H1 (cell line): ENCODE data around the gene SIK3. TPM values are rescaled to one million over a fixed set of nuclear protein-coding genes. Genes with fewer than 3 reads are reported as not detected.

ENCODE experiments used
- CTCF ChIA-PET: fragments of 300-600 bp; sonication (Branson Sonifier 250); formaldehyde crosslinking; loops from one replicate; lab custom pipeline; 2021; ENCODE audit not compliant: partially characterized antibody; lab: Charles Lee
- POLR2A ChIA-PET: fragments of 300-600 bp; sonication (Branson Sonifier 250); formaldehyde crosslinking; loops from one replicate; lab custom pipeline; 2021; ENCODE audit warnings: inconsistent platforms; ENCODE audit not compliant: partially characterized antibody; lab: Charles Lee
- DNase-seq, 2 experiments: peaks; one replicate each; pipeline versions ENCODE4 v3.0.0 to v3.0.0-alpha.2; 2010 to 2022; ENCODE audit warnings: low spot score in 2 of 2, low read depth in 1 of 2, mixed read lengths in 1 of 2
- FAIRE-seq: peaks from 2 replicates; lab custom pipeline; 2011; peaks lifted over from hg19 to GRCh38; lab: Jason Lieb, UNC
- H2AFZ ChIP-seq: 2 replicates; pipeline ENCODE4 v1.8.1; 2012; ENCODE audit warnings: low read length, inconsistent platforms
- H2AK5ac ChIP-seq: 2 replicates; pipeline ENCODE4 v1.6.1; 2013; ENCODE audit warnings: low read depth, low read length
- H2BK120ac ChIP-seq: replicated peaks from 2 replicates; pipeline ENCODE3; 2013; ENCODE audit warnings: low read depth, low read length, inconsistent platforms
- H2BK12ac ChIP-seq: 2 replicates; pipeline ENCODE4 v1.6.1; 2013; ENCODE audit warnings: low read depth, low read length
- H2BK15ac ChIP-seq: 2 replicates; pipeline ENCODE4 v1.6.1; 2013; ENCODE audit warnings: low read length
- H2BK20ac ChIP-seq: 2 replicates; pipeline ENCODE4 v1.6.1; 2013; ENCODE audit warnings: low read length
- H2BK5ac ChIP-seq: 2 replicates; pipeline ENCODE4 v1.6.1; 2013; ENCODE audit warnings: low read depth, low read length
- H3K14ac ChIP-seq: 2 replicates; pipeline ENCODE4 v1.6.1; 2013; ENCODE audit warnings: inconsistent platforms; ENCODE audit not compliant: insufficient read length
- H3K18ac ChIP-seq: 2 replicates; pipeline ENCODE4 v1.6.1; 2013; ENCODE audit warnings: low read length; ENCODE audit errors: extremely low read depth
- H3K23ac ChIP-seq: 2 replicates; pipeline ENCODE4 v1.6.1; 2013; ENCODE audit warnings: inconsistent platforms; ENCODE audit not compliant: insufficient read length
- H3K23me2 ChIP-seq: 2 replicates; pipeline ENCODE4 v1.6.1; 2013; ENCODE audit warnings: low read depth, low read length
- H3K27ac ChIP-seq: 2 replicates; pipeline ENCODE4 v1.6.1; 2011; ENCODE audit warnings: low read depth, low read length, inconsistent platforms
- H3K27me3 ChIP-seq, 4 experiments: replicated peaks in 1 of 4; 1 replicate in 1 of 4; 2 replicates in 3 of 4; pipeline versions ENCODE4 v1.6.1 to v1.8.1; 2011 to 2013; ENCODE audit warnings: low read length in 3 of 4, mild to moderate bottlenecking in 3 of 4, inconsistent platforms in 2 of 4, mixed read lengths in 2 of 4, moderate library complexity in 1 of 4; ENCODE audit not compliant: control insufficient read depth in 3 of 4, insufficient read depth in 3 of 4; ENCODE audit errors: extremely low read depth in 1 of 4
- H3K36me3 ChIP-seq, 4 experiments: 2 replicates each; pipeline versions ENCODE4 v1.6.1 to v1.8.1; 2011 to 2013; ENCODE audit warnings: mild to moderate bottlenecking in 4 of 4, low read length in 3 of 4, moderate library complexity in 2 of 4, control low read depth in 1 of 4, inconsistent platforms in 1 of 4; ENCODE audit not compliant: insufficient read depth in 4 of 4, control insufficient read depth in 2 of 4
- H3K4ac ChIP-seq: replicated peaks from 2 replicates; pipeline ENCODE3; 2013; ENCODE audit warnings: low read length, low read depth, mixed read lengths, inconsistent platforms; ENCODE audit not compliant: insufficient read length
- H3K4me1 ChIP-seq, 4 experiments: replicated peaks in 1 of 4; 1 replicate in 1 of 4; 2 replicates in 3 of 4; pipeline versions ENCODE4 v1.6.1 to v1.8.1; 2011 to 2013; ENCODE audit warnings: low read length in 3 of 4, inconsistent platforms in 2 of 4, mixed read lengths in 1 of 4; ENCODE audit not compliant: insufficient read depth in 4 of 4, control insufficient read depth in 3 of 4
- H3K4me2 ChIP-seq, 2 experiments: 2 replicates each; pipeline versions ENCODE4 v1.6.1 to v1.8.1; 2011 to 2013; ENCODE audit warnings: low read depth in 2 of 2, low read length in 2 of 2, control low read depth in 1 of 2, inconsistent platforms in 1 of 2, mild to moderate bottlenecking in 1 of 2; ENCODE audit not compliant: insufficient read depth in 1 of 2
- H3K4me3 ChIP-seq, 4 experiments: fragments of 200-600, 300-600 bp in 1 of 4; sonication (generic), shearing (Covaris generic), sonication (Bioruptor Twin) in 1 of 4; 2 replicates each; pipeline versions ENCODE4 v1.5.1 to v1.8.1; 2011 to 2016; ENCODE audit warnings: low read length in 4 of 4, low read depth in 3 of 4, control low read depth in 2 of 4, inconsistent platforms in 2 of 4, mild to moderate bottlenecking in 2 of 4, mixed read lengths in 1 of 4, moderate library complexity in 1 of 4; ENCODE audit not compliant: insufficient read depth in 2 of 4; ENCODE audit errors: extremely low read depth in 1 of 4
- H3K56ac ChIP-seq: replicated peaks from 2 replicates; pipeline ENCODE3; 2013; ENCODE audit warnings: low read depth, mild to moderate bottlenecking, mixed read lengths, low read length, inconsistent platforms; ENCODE audit not compliant: insufficient read length
- H3K79me1 ChIP-seq: 2 replicates; pipeline ENCODE4 v1.6.1; 2013; ENCODE audit warnings: low read depth, low read length, control low read depth
- H3K79me2 ChIP-seq, 2 experiments: 2 replicates each; pipeline versions ENCODE4 v1.6.1 to v1.8.1; 2012 to 2013; ENCODE audit warnings: low read length in 2 of 2, mild to moderate bottlenecking in 2 of 2, inconsistent platforms in 1 of 2; ENCODE audit not compliant: insufficient read depth in 2 of 2, control insufficient read depth in 1 of 2
- H3K9ac ChIP-seq, 4 experiments: replicated peaks in 1 of 4; 1 replicate in 1 of 4; 2 replicates in 3 of 4; pipeline versions ENCODE4 v1.6.1 to v1.8.1; 2011 to 2013; ENCODE audit warnings: low read depth in 3 of 4, low read length in 3 of 4, control low read depth in 2 of 4, mild to moderate bottlenecking in 2 of 4, moderate library complexity in 2 of 4, inconsistent platforms in 1 of 4; ENCODE audit errors: extremely low read depth in 1 of 4
- H3K9me3 ChIP-seq, 2 experiments: 2 replicates each; pipeline versions ENCODE4 v1.6.1 to v1.8.1; 2012 to 2013; ENCODE audit warnings: mild to moderate bottlenecking in 2 of 2, moderate library complexity in 2 of 2, control low read depth in 1 of 2, inconsistent platforms in 1 of 2, low read depth in 1 of 2, low read length in 1 of 2, mixed read lengths in 1 of 2; ENCODE audit not compliant: insufficient read depth in 2 of 2
- H4K20me1 ChIP-seq, 2 experiments: replicated peaks in 1 of 2; 2 replicates each; pipeline versions ENCODE3 to v1.8.1; 2011 to 2013; ENCODE audit warnings: inconsistent platforms in 2 of 2, low read length in 2 of 2, mild to moderate bottlenecking in 1 of 2; ENCODE audit not compliant: insufficient read depth in 2 of 2, control insufficient read depth in 1 of 2
- H4K5ac ChIP-seq: 2 replicates; pipeline ENCODE4 v1.6.1; 2013; ENCODE audit warnings: low read length, low read depth, mixed read lengths, inconsistent platforms; ENCODE audit not compliant: insufficient read length
- H4K8ac ChIP-seq: 2 replicates; pipeline ENCODE4 v1.8.0; 2013; ENCODE audit warnings: mild to moderate bottlenecking, moderate library complexity, low read length, inconsistent platforms; ENCODE audit not compliant: insufficient read depth; ENCODE audit errors: extremely low read depth
- H4K91ac ChIP-seq: replicated peaks from 2 replicates; pipeline ENCODE3; 2013; ENCODE audit warnings: low read length, mixed read lengths, inconsistent platforms; ENCODE audit not compliant: insufficient read length
- WGBS, 2 experiments: shearing (Covaris generic) in 1 of 2; methylation state at CpG; one replicate each; pipeline versions ENCODE4 v1.1.6 to v1.1.7; 2013 to 2015; ENCODE audit warnings: low lambda C conversion rate in 2 of 2, mixed read lengths in 2 of 2, inconsistent platforms in 1 of 2, low coverage in 1 of 2, missing lambda C conversion rate in 1 of 2; ENCODE audit not compliant: insufficient replicate concordance in 2 of 2, insufficient coverage in 1 of 2, insufficient read length in 1 of 2; ENCODE audit errors: extremely low coverage in 1 of 2, missing lambda C conversion rate in 1 of 2; 5-methylcytosine and 5-hydroxymethylcytosine counted together
- polyA plus RNA-seq, 7 experiments: library from polyadenylated mRNA; depleted of rRNA in 3 of 7; stranded (reverse) in 5 of 7; unstranded in 2 of 7; fragments of >200 nt in 5 of 7; fragments of 200-250 nt in 2 of 7; gene quantifications; 1 replicate in 5 of 7; 2 replicates in 1 of 7; 4 replicates in 1 of 7; pipeline versions ENCODE4 v1.2.1 to v1.2.3, GENCODE V29; 2011 to 2013; ENCODE audit warnings: missing spikeins in 2 of 7, mixed read lengths in 2 of 7
- total RNA-seq: library from RNA; stranded (reverse); fragmentation: NEBNext Ultra II Directional; extraction: Animal tissue kit (Norgen Biotek cat#: 25700); gene quantifications from 2 replicates; pipeline ENCODE4 v1.2.1, GENCODE V29; 2021

SIK3 gene
- total and polyA plus RNA-seq, 2 of the 8 experiments (the other 6 are each of a cell fraction or from before 2014, with no cell fraction given), result 19.9 to 32.1 TPM

DNA sequence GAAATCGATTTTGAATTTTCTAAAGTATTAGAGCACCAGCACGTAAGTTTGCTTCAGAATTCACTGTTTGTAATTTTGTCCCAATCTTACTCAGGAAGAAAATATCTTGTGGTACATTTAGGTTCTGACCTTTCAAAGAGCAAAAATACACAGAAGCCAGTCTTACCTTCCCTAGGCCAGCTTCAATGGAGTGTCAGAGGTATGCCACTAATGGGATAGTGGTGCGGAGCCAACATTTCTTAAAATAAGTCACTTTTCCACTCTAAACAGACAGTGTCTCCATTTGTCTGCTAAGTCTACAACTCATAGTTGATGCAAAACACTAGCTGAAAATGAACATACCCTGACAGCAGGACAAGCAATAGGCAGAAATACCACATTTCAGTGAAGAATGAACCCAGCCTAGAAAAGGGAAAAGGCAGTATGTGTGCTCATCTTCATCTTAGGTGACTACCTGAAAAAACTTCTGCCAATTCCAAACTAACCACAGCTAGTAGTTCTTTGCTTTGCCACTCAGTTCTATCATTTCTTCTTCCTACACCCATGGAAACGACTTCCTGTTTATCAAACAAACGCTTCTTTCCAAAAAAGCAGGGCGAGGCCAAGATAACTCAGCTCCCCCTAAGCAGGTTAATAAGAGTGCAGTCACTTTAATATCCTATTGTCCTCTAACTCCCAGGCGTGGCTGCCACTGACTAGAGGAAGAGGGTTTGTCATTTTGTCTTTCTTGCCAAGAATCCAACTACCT, 166.8 kb downstream of the SIK3 start:
- Histone ChIP-seq H3K56ac (no peak overlapping the region), H3K23me2 (no peaks in the 10 kb centered on the region; the same call in 1 of the 2 replicates), H3K23ac (no peak overlapping the region), H2AFZ (no peak overlapping the region), H4K20me1 (peaks cover 0 to 2% of the 10 kb centered on the region in 2 experiments), H3K27ac (no peak overlapping the region), H2BK120ac (no peak overlapping the region), H3K36me3 (peaks cover 0 to 3% (median 0%) of the 10 kb centered on the region in 4 experiments; a peak in 1 of 8 replicates), H2BK12ac (no peak overlapping the region; the same call in 1 of the 2 replicates), H2BK20ac (no peak overlapping the region), H3K14ac (no peak overlapping the region), H2BK15ac (no peak overlapping the region), H3K9ac (no peak overlapping the region), H3K18ac (no peak overlapping the region), H4K91ac (no peak overlapping the region), H4K5ac (no peak overlapping the region), H4K8ac (no peak overlapping the region), H3K4me3 (no peak overlapping the region), H3K79me1 (no peaks in the 10 kb centered on the region), H2BK5ac (no peak overlapping the region), H3K27me3 (no peaks in the 10 kb centered on the region), H3K79me2 (no peaks in the 10 kb centered on the region), H2AK5ac (no peak overlapping the region), H3K4me2 (no peak overlapping the region), H3K9me3 (no peaks in the 10 kb centered on the region), H3K4ac (no peak overlapping the region), H3K4me1 (peaks cover 1 to 7% (median 5%) of the 10 kb centered on the region in 4 experiments; a peak in 4 of 7 replicates)
- DNase-seq, result no peak
- ChIA-PET POLR2A (interaction anchor here (0.7 kb wide), 1 partner anchor 18 kb away, joined by 3 read pairs; no protein-coding TSS in a partner anchor), CTCF (interaction anchor here (0.9 to 1.3 kb wide), 3 partner anchors 16 to 94 kb away, joined by 3 read pairs; partner anchors contain the start of gene APOA1)
- 89% methylated on average over 7 of the region's 7 CpGs; no CpG with 5 or more reads in 1 of the 2 experiments for WGBS, 2 experiments
- peak; percentile 13 for FAIRE-seq
